Activated T-helper 2 cell treated with anti-CD3 and anti-CD28 coated beads, Interferon-gamma antibody, Interleukin-2, Interleukin-4, amounts not matched to agents 10 μg/mL and 5 μg/mL and 100 μg/mL, durations not matched to agents 14 hours and 24 hours and 36 hours (primary cell): ENCODE measurements around the gene GLIS1. TPM values are rescaled to one million over a fixed set of nuclear protein-coding genes. Genes with fewer than 3 reads are reported as not detected.

Experiments
- DNase-seq: peaks from one replicate; pipeline ENCODE4 v3.0.0; 2021; ENCODE audit warnings: low spot score
- H3K27ac Mint-ChIP-seq: one replicate; pipeline ENCODE4 v1.8.0; 2021; ENCODE audit warnings: mixed read lengths
- H3K27me3 Mint-ChIP-seq: one replicate; pipeline ENCODE4 v1.8.0; 2021; ENCODE audit warnings: low read depth, mixed read lengths
- H3K36me3 Mint-ChIP-seq: one replicate; pipeline ENCODE4 v1.8.0; 2021; ENCODE audit warnings: low read depth, mixed read lengths
- H3K4me1 Mint-ChIP-seq: one replicate; pipeline ENCODE4 v1.8.0; 2021; ENCODE audit warnings: low read depth, mixed read lengths
- H3K4me3 Mint-ChIP-seq: one replicate; pipeline ENCODE4 v1.8.0; 2021; ENCODE audit warnings: low read depth, mild to moderate bottlenecking, moderate library complexity, mixed read lengths
- H3K9me3 Mint-ChIP-seq: one replicate; pipeline ENCODE4 v1.8.0; 2021; ENCODE audit warnings: mixed read lengths
- intact Hi-C: fragments of 100-400 bp; cut with micrococcal nuclease; formaldehyde crosslinking; loops from one replicate; pipeline ENCODE4 v1.15.1; 2023
- total RNA-seq: library from RNA; stranded (reverse); gene quantifications from 2 replicates; pipeline ENCODE4 v1.2.3, GENCODE V29; 2022

Gene GLIS1
- total RNA-seq, 1 donor from 2014 or later = not detected

DNA sequence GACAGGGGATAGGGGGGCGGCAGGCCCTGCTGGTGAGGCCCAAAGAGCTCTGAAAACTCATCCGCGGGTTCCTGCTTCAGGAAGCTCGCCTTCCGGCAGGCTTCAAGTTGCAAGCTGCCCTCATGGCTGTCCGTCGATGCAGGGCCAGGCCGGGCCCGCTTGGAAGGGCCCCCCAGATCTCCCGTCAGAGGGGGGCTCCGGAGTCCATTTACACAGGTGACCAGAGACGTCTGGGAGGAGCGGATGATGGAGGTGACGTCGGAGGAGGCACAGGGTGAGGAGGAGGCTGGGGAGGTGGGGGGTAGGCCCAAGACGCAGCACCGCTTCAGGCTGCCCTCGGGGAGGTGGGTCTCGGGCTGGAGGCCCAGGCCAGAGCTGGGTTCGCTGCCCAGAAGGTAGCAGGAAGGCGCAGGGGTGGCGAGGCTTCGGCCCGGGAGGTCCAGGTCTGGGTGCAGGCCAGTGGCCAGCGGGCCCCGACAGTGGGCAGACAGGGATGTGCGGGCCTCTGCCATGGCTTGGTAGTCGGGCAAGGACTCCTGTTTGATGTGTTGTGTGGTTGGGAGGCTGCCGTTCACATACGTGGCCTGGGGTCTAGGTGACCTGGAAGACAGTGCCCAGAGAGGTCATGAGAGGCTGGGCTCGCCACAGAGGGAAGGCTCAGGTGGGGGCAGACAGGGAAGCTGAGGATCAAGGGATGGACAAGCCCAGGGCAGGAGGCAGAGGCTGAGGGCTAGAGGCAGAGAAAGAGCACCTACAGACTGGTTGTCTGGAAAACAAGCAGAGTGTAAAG is 144.4 kb downstream of the GLIS1 start:
- no peaks in the 10 kb centered on the region for H3K27me3 Mint-ChIP-seq
- no peak overlapping the region for H3K4me3 Mint-ChIP-seq
- no peaks in the 10 kb centered on the region for H3K36me3 Mint-ChIP-seq
- H3K9me3 Mint-ChIP-seq = no peaks in the 10 kb centered on the region
- no peaks in the 10 kb centered on the region for H3K4me1 Mint-ChIP-seq
- DNase-seq = no peak
- intact Hi-C loops = loop anchor here (10.0 kb wide), 1 partner anchor 110 kb away; no protein-coding TSS in a partner anchor
- no peak overlapping the region for H3K27ac Mint-ChIP-seq

DNA sequence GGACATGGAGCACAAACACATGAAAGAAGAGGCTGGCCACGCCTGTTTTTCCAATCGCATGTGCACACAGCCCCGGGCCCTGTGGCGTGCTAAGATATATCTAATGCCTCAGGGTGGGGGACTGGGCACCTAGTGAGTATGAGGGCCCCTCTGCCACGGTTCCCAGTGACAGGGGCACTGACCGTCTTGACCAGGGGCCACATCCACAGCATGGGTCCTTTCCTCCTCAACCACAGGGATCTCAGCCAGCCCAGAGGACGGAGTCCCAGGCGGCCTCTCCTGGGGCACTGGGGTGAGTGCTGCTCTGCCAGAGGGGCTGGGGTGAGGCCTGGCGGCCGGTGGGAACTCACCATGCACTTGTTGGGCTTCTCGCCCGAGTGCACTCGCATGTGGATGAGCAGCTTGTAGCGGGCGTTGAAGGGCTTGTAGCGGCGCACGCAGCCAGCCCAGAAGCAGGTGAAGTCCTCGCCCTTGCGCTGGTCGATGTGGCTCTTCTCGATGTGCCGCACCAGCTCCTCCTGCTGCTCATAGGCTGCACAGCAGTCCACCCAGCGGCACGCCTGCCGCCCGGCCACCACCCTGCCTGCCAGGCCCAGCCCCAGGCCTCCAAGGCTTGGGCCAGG is 145.1 kb downstream of the GLIS1 start:
- Mint-ChIP-seq H3K9me3 (no peaks in the 10 kb centered on the region), H3K27ac (no peak overlapping the region), H3K27me3 (no peaks in the 10 kb centered on the region), H3K36me3 (no peaks in the 10 kb centered on the region), H3K4me1 (no peaks in the 10 kb centered on the region), H3K4me3 (no peak overlapping the region)
- intact Hi-C loops = loop anchor here (10.0 kb wide), 1 partner anchor 109 kb away; no protein-coding TSS in a partner anchor
- DNase-seq = no peak

DNA sequence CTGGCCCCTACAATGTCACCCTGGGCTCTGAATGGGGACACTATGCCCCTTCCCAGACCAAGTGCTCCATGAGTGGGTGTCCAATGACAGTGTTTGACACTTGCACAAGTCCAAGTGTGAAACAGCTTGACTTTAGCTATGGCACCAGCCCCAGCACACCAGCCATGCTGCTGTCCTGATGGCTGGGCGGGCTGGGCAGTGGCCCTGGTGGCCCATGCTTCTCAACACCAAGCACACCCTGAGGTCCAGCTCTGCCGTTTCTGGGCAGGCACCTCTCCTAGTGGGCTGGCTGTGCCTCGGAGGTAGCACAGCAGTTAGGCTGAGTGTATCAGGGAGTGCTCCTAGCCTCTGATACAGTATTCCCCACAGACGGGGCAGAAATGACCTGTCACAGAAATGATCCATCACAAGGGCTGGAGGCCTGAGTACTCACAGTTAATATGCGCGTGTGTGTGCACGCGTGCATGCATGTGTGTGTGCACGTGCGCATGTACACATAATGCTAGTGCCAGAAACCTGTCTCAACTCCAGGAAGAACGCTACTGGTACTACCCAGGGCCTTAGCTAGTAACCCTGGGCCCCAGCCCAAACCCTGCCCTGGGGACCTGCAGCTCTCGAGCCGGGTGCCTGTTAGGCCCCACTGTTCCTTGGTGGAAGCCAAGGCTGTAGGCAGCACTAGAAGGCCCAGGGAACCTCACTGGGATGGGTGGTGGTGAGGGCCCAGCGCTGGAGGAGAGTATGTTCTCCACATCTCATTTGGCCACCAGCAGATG is 145.8 kb downstream of the GLIS1 start:
- intact Hi-C loops = loop anchor here (10.0 kb wide), 1 partner anchor 108 kb away; no protein-coding TSS in a partner anchor
- H3K27ac Mint-ChIP-seq = no peak overlapping the region
- H3K27me3 Mint-ChIP-seq = peaks cover 5% of the 10 kb centered on the region
- no peak overlapping the region for H3K4me3 Mint-ChIP-seq
- H3K4me1 Mint-ChIP-seq = no peaks in the 10 kb centered on the region
- no peaks in the 10 kb centered on the region for H3K9me3 Mint-ChIP-seq
- DNase-seq = no peak
- H3K36me3 Mint-ChIP-seq = no peaks in the 10 kb centered on the region

DNA sequence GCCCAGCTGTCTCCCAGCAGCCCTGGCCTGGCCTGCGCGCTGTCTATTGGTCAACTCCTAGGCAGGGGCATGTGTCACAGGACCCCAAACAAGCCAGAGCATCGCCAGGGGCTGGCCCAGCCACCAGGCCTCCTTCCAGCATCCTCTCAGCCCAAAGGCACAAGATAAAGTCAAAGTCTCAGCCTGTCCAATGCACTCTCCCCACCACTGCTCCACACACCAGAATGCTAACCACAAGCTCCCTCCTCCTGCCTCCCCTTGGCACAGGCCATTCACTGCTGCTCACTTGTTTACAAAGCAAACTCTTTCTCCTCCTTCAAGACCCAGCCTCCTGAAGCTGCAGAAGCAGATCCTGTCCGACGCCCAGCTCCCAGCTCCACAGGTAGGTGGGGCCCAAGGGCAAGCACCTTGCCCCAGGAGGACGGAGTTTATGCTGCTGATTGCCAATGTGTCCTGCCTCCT is 146.4 kb downstream of the GLIS1 start:
- intact Hi-C loops = loop anchor here (10.0 kb wide), 1 partner anchor 108 kb away; no protein-coding TSS in a partner anchor
- H3K27me3 Mint-ChIP-seq = peaks cover 5% of the 10 kb centered on the region
- DNase-seq = no peak

DNA sequence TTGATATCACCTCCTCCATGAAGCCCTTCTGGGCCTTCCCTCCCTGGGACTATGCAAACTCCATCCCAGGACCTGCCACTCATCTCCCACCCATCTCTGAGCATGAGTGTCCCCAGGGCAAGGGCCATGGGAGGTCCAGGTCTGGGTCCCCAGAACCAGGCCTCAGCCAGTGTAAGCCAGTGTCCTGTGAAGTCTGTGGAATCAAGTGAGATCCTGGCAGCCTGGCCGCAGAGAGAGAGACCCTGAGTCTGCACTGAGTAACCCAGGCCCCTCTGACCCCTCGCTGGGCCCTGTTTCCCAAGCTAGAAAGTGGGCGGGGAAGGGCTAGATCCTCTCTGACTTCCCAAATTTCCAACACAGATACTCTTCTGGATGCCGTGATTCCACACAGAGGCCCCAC is 147.0 kb downstream of the GLIS1 start:
- DNase-seq = no peak
- Mint-ChIP-seq H3K9me3 (no peaks in the 10 kb centered on the region), H3K27me3 (peaks cover 7% of the 10 kb centered on the region), H3K4me3 (no peak overlapping the region), H3K4me1 (no peaks in the 10 kb centered on the region), H3K36me3 (no peaks in the 10 kb centered on the region), H3K27ac (no peak overlapping the region)
- intact Hi-C loops = loop anchor here (10.0 kb wide), 1 partner anchor 107 kb away; no protein-coding TSS in a partner anchor

More for the DNA sequence above, 146.4 kb downstream of the GLIS1 start:
- Mint-ChIP-seq H3K36me3 (no peaks in the 10 kb centered on the region), H3K27ac (no peak overlapping the region), H3K4me3 (no peak overlapping the region), H3K4me1 (no peaks in the 10 kb centered on the region), H3K9me3 (no peaks in the 10 kb centered on the region)

DNA sequence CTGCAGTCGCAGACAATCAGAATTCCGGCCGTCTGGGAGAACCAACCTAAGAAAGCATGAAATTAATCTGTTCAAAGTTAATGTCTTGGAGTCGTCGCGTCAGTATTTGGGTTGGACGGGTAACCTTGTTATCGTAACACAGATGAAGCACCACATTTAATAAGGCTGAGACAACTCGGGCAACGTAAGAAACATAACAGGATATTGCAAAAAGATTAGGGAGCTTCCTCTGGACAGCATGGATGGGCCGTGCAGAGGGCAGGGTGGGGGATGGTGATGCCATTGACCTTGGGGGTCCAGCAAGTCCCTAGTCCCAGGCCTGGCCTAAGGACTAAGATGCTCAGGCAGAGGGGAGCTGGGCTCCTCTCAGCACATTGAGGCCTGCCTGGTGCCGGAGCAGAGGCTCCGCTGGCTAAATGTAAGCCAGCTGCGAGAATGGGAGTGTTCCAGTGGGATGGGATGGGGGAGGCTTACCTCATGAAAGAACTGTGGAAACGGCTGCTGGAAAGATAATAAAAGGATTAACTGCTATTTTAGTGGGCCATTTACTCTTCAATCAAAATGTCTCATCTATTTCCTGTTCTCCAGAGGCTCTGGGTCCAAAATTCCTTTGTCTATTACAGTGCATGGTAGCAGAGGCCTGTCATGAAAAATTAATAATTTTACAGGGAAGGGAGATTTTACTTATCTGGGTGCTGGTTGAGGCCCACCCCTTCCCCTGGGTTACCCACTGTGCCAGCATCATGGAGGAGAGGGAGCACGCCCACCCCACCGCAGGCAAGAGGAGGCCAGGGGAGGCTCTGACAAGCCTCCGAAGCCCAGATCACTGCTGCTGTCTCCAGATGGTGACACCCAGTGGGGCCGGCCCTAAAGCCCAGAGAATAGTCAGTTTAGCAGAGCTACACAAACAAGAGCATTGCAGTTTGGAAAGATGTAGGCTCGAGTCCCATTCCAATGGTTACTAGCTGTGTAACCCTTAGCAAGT is 148.1 kb downstream of the GLIS1 start:
- Mint-ChIP-seq H3K4me1 (no peaks in the 10 kb centered on the region), H3K4me3 (no peak overlapping the region), H3K27me3 (peaks cover 7% of the 10 kb centered on the region), H3K36me3 (no peaks in the 10 kb centered on the region), H3K9me3 (no peaks in the 10 kb centered on the region), H3K27ac (no peak overlapping the region)
- intact Hi-C loops = loop anchor here (10.0 kb wide), 1 partner anchor 106 kb away; no protein-coding TSS in a partner anchor
- DNase-seq = no peak

DNA sequence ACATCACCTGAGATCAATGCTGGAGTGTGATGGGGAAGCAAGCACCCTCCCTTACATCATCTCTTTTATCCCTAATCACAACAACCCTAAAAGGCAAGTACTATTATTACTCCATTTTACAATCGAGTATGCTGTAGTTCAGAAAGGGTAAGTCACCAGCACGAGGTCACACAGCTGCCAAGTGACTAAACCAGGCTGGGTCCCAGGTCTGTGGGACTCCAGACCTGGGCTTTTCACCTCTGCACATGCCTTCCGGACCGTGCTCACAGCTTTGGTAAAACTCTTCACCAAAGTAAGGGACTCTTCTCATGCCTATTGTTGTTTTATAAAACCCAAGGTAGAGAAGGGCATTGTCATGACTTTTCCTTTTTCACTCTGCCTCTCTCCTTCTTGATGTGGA is 148.9 kb downstream of the GLIS1 start:
- no peak for DNase-seq
- no peaks in the 10 kb centered on the region for H3K36me3 Mint-ChIP-seq
- H3K4me3 Mint-ChIP-seq = no peak overlapping the region
- H3K27ac Mint-ChIP-seq = no peak overlapping the region
- H3K4me1 Mint-ChIP-seq = peaks cover 3% of the 10 kb centered on the region
- peaks cover 7% of the 10 kb centered on the region for H3K27me3 Mint-ChIP-seq
- intact Hi-C loops = loop anchor here (10.0 kb wide), 1 partner anchor 105 kb away; no protein-coding TSS in a partner anchor
- H3K9me3 Mint-ChIP-seq = no peaks in the 10 kb centered on the region

DNA sequence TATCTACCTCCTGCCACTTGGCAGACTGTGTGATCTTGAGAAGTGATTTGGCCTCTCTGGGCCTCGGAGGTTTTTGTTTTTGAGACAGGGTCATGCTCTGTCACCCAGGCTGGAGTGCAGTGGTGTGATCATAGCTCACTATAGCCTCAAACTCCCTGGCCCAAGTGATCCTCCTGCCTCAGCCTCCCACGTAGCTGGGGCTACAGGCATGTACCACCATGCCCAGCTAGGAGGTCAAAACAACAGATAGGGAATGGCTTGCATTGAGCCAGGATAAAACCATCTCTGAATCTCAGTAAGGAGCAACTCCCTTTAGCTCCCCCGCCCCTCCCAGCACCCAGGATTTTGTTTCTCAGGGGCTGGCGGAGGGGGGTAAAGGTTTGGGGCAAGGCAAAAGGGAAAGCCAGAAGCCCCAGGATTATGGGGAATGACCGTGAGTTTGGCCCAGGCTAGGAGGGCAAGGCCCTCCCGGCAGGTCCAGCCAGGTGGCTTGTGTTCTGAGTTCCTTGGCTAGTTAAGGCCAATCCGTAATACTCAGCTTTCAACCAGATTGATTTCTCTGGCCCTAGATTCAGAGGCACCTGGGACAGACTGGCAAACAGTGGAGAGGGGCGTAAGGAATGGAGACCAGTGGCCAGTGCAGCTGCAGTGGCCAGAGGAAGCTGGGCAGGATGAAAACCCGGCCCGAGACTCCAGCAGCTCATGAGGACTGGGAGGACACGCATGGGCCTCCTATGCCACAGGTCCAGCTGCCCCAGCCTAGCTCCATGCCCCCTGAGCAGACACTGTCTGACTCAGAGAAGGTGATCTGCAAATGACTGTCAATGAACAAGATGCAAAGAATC is 149.7 kb downstream of the GLIS1 start:
- Mint-ChIP-seq H3K36me3 (no peaks in the 10 kb centered on the region), H3K4me3 (no peak overlapping the region), H3K27ac (no peak overlapping the region), H3K4me1 (peaks cover 10% of the 10 kb centered on the region), H3K27me3 (peaks cover 7% of the 10 kb centered on the region), H3K9me3 (no peaks in the 10 kb centered on the region)
- no peak for DNase-seq
- intact Hi-C loops = no loop called here

DNA sequence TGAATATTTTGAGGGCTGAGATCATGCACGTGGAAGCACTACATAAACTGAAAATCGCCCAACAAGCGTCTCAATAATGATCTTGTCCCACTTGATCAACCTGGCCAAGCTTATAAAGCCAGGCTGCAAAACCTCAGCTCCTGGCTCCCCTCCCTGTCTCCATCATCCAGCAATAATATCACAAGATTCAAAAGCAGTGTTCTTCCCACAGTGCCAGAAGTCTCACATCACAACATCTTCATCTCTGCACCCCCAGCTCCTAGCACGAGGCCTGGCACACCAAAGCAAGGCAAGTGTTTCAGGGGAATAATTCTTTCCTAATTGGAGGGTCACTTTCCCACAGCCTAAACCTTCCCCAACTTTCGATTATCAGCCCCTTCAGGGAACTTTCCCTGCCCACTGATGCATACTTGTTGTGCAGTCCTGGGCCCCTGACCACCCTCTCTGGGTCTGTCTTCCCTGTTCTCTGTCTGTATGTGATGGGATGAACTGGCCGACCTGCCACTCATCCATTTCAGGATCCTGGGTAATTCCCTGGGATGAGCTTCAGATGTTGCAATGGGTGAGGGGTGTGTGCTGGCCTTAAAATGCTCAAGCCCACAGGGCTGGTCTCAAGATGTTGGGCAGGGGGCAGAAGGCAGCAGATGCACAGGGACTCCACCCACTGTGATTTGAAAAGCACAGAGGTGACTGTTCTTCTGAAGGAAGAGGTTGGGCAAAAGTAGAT is 150.7 kb downstream of the GLIS1 start:
- Mint-ChIP-seq H3K4me1 (peaks cover 12% of the 10 kb centered on the region), H3K36me3 (no peaks in the 10 kb centered on the region), H3K27me3 (peaks cover 7% of the 10 kb centered on the region), H3K9me3 (no peaks in the 10 kb centered on the region), H3K4me3 (no peak overlapping the region), H3K27ac (no peak overlapping the region)
- no peak for DNase-seq
- intact Hi-C loops = no loop called here

DNA sequence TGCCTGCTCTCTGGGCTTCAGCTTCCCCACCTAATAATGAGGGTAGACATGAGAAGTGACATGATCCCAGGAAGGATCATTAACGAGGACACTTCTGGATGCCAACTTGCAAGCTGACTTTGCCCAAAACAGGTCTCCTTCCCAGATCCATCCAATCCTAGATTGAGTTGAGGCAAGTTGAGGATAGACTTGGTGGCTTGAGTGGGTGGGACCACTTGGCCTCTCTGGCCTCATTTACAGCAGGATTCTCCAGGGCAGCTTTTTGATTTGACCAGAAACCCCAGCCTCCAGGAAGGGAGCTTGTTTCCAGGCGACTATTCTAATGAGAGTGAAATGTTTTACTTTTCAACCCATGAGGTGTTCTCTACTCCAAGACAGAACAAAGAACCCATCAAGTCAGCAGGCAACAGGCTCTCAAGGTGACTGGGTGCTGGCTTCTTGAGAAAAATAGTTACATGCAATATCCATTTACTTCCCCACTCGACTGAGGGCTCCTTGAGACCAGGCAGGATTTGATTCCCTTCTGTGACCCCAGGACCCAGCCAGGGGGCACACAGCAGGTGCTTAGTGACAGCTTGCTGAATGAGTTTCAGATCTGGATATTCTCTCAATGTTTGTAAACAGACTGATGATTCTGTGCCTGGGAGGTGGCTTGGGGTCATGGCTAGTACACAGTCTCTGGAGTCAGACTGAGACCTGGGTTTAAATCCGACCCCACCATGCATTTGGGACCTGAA is 151.5 kb downstream of the GLIS1 start:
- Mint-ChIP-seq H3K9me3 (no peaks in the 10 kb centered on the region), H3K4me1 (peaks cover 12% of the 10 kb centered on the region), H3K4me3 (no peak overlapping the region), H3K27me3 (peaks cover 7% of the 10 kb centered on the region), H3K27ac (no peak overlapping the region), H3K36me3 (no peaks in the 10 kb centered on the region)
- intact Hi-C loops = no loop called here
- DNase-seq = no peak
